ENCODE results near the gene SDHA.
"Not testable (repeated sequence)": the region's sequence is repeated elsewhere in the genome, so short reads cannot be mapped to it uniquely, and the experiment has no call there.

Gene SDHA

GRCh38 chr5:296207-296606, 78.1 kb downstream of the SDHA start:
- peaks cover 24% of the 10 kb centered on the region for H3K4me1 Mint-ChIP-seq
- peaks cover 23% of the 10 kb centered on the region for H3K36me3 Mint-ChIP-seq
- H3K9me3 Mint-ChIP-seq, H3K27me3 Mint-ChIP-seq, CTCF ChIA-PET, H3K4me3 Mint-ChIP-seq, DNase-seq, H3K27ac Mint-ChIP-seq: not testable (repeated sequence)

DNA sequence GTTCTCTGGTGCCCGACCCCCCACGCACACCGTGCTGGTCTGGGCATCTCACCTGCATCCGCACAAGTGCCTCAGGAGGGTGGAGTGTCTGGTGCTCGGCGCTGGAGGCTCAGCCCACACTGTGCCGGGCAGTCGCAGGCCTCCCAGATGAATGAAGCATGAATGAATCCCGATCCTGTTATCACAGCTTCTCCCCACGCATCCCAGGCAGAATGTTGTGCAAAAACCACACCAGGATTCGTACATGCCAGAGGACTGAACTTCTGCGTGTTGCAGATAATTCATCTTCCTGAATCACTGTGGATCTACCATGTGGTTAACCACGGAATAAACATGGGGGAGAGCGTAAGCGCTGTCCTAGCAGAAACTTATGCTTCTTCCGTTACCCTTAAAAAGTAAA, 78.8 kb downstream of the SDHA start:
- DNase-seq, H3K4me3 Mint-ChIP-seq, H3K9me3 Mint-ChIP-seq, CTCF ChIA-PET, H3K27me3 Mint-ChIP-seq: not testable (repeated sequence)
- peaks cover 30% of the 10 kb centered on the region for H3K4me1 Mint-ChIP-seq
- peak overlapping the region; percentile 47 for H3K27ac Mint-ChIP-seq
- peaks cover 18% of the 10 kb centered on the region for H3K36me3 Mint-ChIP-seq

DNA sequence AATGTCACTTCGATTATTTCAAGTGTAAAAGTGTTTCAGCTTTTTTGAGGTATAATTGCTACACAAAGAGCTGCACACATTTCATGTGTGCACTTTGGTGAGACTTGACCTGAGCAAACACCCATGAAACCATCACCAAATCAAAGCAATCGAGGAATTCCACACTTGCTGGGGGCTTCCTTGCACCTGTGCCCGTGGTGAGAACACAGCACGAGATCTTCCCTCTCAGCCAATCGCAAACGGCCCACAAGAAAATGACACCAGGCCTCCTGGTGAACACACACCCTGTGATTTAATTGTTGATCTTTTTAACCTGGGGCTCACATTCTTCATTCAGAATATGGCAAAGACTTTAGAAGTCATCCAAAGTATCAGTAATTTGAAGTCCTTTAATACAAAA, 79.3 kb downstream of the SDHA start:
- Mint-ChIP-seq H3K36me3 (peaks cover 15% of the 10 kb centered on the region), H3K4me1 (peaks cover 35% of the 10 kb centered on the region), H3K27ac (peak overlapping the region; percentile 70)
- H3K9me3 Mint-ChIP-seq, H3K27me3 Mint-ChIP-seq, DNase-seq, H3K4me3 Mint-ChIP-seq: not testable (repeated sequence)
- CTCF ChIA-PET, result interaction anchor here (1.5 kb wide), 1 partner anchor 20 kb away, joined by 4 read pairs; no protein-coding TSS in a partner anchor

GRCh38 chr5:297991-298736, 80.0 kb downstream of the SDHA start:
- not testable (repeated sequence) for H3K36me3 Mint-ChIP-seq, H3K4me3 Mint-ChIP-seq, H3K9me3 Mint-ChIP-seq, H3K27me3 Mint-ChIP-seq, H3K27ac Mint-ChIP-seq, DNase-seq
- peaks cover 37% of the 10 kb centered on the region for H3K4me1 Mint-ChIP-seq
- CTCF ChIA-PET, result interaction anchor here (1.5 kb wide), 1 partner anchor 19 kb away, joined by 4 read pairs; no protein-coding TSS in a partner anchor

DNA sequence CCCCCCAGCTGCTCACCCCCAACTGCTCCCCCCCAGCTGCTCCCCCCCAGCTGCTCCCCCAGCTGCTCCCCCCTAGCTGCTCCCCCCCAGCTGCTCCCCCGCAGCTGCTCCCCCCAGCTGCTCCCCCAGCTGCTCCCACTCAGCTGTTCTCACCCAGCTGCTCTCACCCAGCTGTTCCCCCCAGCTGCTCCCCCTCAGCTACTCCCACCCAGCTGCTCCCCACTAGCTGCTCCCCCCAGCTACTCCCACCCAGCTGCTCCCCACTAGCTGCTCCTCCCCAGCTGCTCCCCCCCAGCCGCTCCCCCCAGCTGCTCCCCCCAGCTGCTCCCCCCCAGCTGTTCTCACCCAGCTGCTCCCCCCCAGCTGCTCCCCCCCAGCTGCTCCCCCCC, 80.6 kb downstream of the SDHA start:
- H3K27ac Mint-ChIP-seq, result no peak overlapping the region
- CTCF ChIA-PET, result interaction anchor here (1.5 kb wide), 1 partner anchor 18 kb away, joined by 4 read pairs; no protein-coding TSS in a partner anchor
- H3K4me1 Mint-ChIP-seq, result peaks cover 37% of the 10 kb centered on the region
- H3K27me3 Mint-ChIP-seq, result no peaks in the 10 kb centered on the region
- DNase-seq, result no peak
- H3K9me3 Mint-ChIP-seq, result no peaks in the 10 kb centered on the region
- peaks cover 8% of the 10 kb centered on the region for H3K36me3 Mint-ChIP-seq
- H3K4me3 Mint-ChIP-seq, result no peak overlapping the region

- CTCF ChIA-PET, result interaction anchor here (0.9 kb wide), 1 partner anchor 147 kb away, joined by 3 read pairs; no protein-coding TSS in a partner anchor
- not testable (repeated sequence) for H3K4me3 Mint-ChIP-seq, H3K36me3 Mint-ChIP-seq, DNase-seq, H3K27ac Mint-ChIP-seq, H3K27me3 Mint-ChIP-seq, H3K9me3 Mint-ChIP-seq
- peaks cover 37% of the 10 kb centered on the region for H3K4me1 Mint-ChIP-seq
Observed at GRCh38 chr5:299921-300320, 81.8 kb downstream of the SDHA start.

- peaks cover 36% of the 10 kb centered on the region for H3K4me1 Mint-ChIP-seq
- H3K27ac Mint-ChIP-seq, CTCF ChIA-PET, H3K4me3 Mint-ChIP-seq, H3K9me3 Mint-ChIP-seq, H3K36me3 Mint-ChIP-seq, DNase-seq, H3K27me3 Mint-ChIP-seq: not testable (repeated sequence)
Observed at GRCh38 chr5:300691-301435, 82.7 kb downstream of the SDHA start.

DNA sequence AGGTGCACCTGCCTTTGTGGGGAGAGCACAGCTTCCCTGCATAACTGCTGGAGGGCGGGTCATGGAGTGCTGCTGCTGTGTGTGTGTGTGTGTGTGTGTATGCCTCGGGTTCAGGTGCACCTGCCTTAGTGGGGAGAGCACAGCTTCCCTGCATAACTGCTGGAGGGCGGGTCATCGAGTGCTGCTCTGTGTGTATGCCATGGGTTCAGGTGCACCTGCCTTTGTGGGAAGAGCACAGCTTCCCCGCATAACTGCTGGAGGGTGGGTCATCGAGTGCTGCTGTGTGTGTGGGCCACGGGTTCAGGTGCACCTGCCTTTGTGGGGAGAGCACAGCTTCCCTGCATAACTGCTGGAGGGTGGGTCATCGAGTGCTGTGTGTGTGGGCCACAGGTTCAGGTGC, 84.3 kb downstream of the SDHA start:
- peaks cover 20% of the 10 kb centered on the region for H3K4me1 Mint-ChIP-seq
- DNase-seq, H3K4me3 Mint-ChIP-seq, CTCF ChIA-PET, H3K27ac Mint-ChIP-seq, H3K27me3 Mint-ChIP-seq, H3K9me3 Mint-ChIP-seq, H3K36me3 Mint-ChIP-seq: not testable (repeated sequence)

- Mint-ChIP-seq H3K36me3 (peaks cover 7% of the 10 kb centered on the region), H3K4me1 (peaks cover 17% of the 10 kb centered on the region), H3K4me3 (no peak overlapping the region), H3K9me3 (no peaks in the 10 kb centered on the region), H3K27me3 (no peaks in the 10 kb centered on the region), H3K27ac (no peak overlapping the region)
- no peak for DNase-seq
- CTCF ChIA-PET, result no interaction called here
Observed at GRCh38 chr5:302966-303365, 84.8 kb downstream of the SDHA start.

DNA sequence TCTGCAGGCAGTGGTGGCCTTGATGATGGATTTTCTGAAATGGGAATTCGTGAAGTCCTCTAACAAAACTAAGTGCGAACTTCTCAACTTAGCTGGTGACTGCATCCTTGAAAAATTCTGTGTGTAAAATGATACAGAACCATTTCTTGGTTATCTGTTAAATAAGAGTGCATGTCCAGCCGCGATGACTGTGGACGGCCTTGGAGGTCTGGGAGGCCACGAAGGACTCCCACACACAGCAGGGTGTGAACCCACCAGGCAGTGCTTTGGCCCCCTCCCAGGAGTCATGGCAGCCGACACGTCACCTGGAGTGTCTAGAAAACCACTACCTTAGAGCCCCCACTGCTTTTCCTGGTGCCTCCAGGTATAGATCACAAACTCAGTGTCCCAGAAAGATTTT, 85.6 kb downstream of the SDHA start:
- H3K4me3 Mint-ChIP-seq, H3K36me3 Mint-ChIP-seq, H3K9me3 Mint-ChIP-seq, CTCF ChIA-PET, H3K27me3 Mint-ChIP-seq, DNase-seq, H3K27ac Mint-ChIP-seq: not testable (repeated sequence)
- peaks cover 17% of the 10 kb centered on the region for H3K4me1 Mint-ChIP-seq

- CTCF ChIA-PET, result no interaction called here
- Mint-ChIP-seq H3K36me3 (peaks cover 10% of the 10 kb centered on the region), H3K27me3 (no peaks in the 10 kb centered on the region), H3K27ac (no peak overlapping the region), H3K4me3 (no peak overlapping the region), H3K9me3 (no peaks in the 10 kb centered on the region), H3K4me1 (peaks cover 14% of the 10 kb centered on the region)
- no peak for DNase-seq
Observed at GRCh38 chr5:305050-305449, 86.9 kb downstream of the SDHA start.

DNA sequence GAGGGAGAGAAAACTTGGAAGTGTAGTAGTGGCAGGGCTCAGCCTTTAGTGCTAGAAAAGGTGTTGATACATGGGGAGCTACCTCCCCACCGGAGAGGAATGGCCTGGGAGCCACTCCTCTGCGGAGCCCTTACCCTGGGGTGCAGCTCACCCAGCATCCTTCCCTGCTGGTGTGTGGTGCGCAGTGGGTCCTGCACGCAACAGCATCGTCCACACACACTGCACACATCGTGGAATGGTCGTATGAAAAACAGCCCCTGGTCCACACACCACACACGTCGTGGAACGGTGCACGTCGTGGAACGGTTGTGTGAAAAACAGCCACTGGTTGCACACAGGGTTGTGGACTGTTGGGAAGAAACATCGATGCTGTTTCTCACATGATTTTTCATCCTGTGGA, 87.3 kb downstream of the SDHA start:
- H3K9me3 Mint-ChIP-seq, result no peaks in the 10 kb centered on the region
- H3K27me3 Mint-ChIP-seq, result no peaks in the 10 kb centered on the region
- no peak for DNase-seq
- no peak overlapping the region for H3K4me3 Mint-ChIP-seq
- peaks cover 10% of the 10 kb centered on the region for H3K36me3 Mint-ChIP-seq
- H3K27ac Mint-ChIP-seq, result no peak overlapping the region
- CTCF ChIA-PET, result no interaction called here
- H3K4me1 Mint-ChIP-seq, result peaks cover 14% of the 10 kb centered on the region

DNA sequence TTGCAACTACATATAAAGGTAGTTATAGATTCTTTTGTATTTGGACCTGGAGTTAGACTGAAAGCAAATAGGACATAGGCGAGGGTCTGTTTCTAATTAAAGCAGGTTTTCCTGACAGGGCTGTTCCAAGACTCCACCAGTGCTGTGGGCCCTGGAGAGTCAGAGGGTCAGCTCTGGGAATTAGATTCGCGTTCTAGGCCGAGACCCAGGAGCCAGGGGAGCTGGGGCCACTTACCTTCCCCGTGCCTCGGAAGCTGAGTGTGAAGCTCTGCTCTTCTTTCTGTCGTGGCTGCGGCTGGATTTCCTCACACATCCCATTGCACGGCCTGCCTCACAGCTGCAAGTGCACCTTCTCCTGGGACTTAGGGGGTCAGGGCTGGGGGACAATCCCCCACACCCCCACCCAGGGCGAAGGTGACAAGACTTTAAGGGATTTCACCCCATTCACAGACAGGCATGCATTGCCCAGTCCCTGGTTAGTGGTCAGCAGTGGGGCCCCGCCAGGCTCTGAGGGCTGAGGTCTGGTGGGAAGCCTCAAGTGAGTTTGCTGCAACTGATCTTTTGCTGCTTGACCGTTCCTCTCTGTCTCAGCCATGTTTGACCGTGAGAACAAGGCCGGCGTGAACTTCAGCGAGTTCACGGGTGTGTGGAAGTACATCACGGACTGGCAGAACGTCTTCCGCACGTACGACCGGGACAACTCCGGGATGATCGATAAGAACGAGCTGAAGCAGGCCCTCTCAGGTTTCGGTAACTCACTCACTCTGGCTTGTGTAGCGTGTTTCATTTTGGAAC, 88.1 kb downstream of the SDHA start:
- no peak overlapping the region for H3K27ac Mint-ChIP-seq
- no peaks in the 10 kb centered on the region for H3K27me3 Mint-ChIP-seq
- H3K9me3 Mint-ChIP-seq, result no peaks in the 10 kb centered on the region
- CTCF ChIA-PET, result interaction anchor here (0.7 to 1.0 kb wide), 2 partner anchors 74 to 360 kb away, joined by 3 read pairs; no protein-coding TSS in a partner anchor
- peaks cover 14% of the 10 kb centered on the region for H3K4me1 Mint-ChIP-seq
- no peak for DNase-seq
- no peak overlapping the region for H3K4me3 Mint-ChIP-seq
- H3K36me3 Mint-ChIP-seq, result peaks cover 11% of the 10 kb centered on the region

Data from activated naive CD4-positive, alpha-beta T cell treated with anti-CD3 and anti-CD28 coated beads, Interleukin-2, amount 10 ng/mL, durations not matched to agents 7 days and 5 days (primary cell).